DND-41 (cell line): Measurements from ENCODE around the gene ZBTB49.

Experiments
- ATAC-seq: fragments of 200-7000 bp; cut with Tn5 transposase; 3 replicates; pipeline ENCODE4 v1.9.1; 2021; ENCODE audit warnings: low read depth; ENCODE audit not compliant: insufficient read depth
- DNase-seq: peaks from one replicate; pipeline ENCODE4 v3.0.0-alpha.2; 2020
- H2AFZ ChIP-seq: 2 replicates; pipeline ENCODE4 v1.6.0; 2012; ENCODE audit warnings: low read depth, low read length
- H3K27ac ChIP-seq: 2 replicates; pipeline ENCODE4 v1.5.1; 2012; ENCODE audit warnings: low read length, inconsistent platforms
- H3K27me3 ChIP-seq: fragments of 200-600 bp; sonication (generic); 2 replicates; pipeline ENCODE4 v1.6.0; 2012; ENCODE audit warnings: low read length, mild to moderate bottlenecking, inconsistent platforms; ENCODE audit not compliant: insufficient read depth, poor library complexity
- H3K36me3 ChIP-seq: 2 replicates; pipeline ENCODE4 v1.5.1; 2012; ENCODE audit warnings: low read length, inconsistent platforms; ENCODE audit not compliant: insufficient read depth
- H3K4me1 ChIP-seq: 2 replicates; pipeline ENCODE4 v1.5.1; 2012; ENCODE audit warnings: mild to moderate bottlenecking, low read length; ENCODE audit not compliant: insufficient read depth
- H3K4me2 ChIP-seq: 2 replicates; pipeline ENCODE4 v1.6.0; 2012; ENCODE audit warnings: mild to moderate bottlenecking, moderate library complexity, low read length, inconsistent platforms; ENCODE audit not compliant: insufficient read depth
- H3K4me3 ChIP-seq, 2 experiments: fragments of 200-600 bp in 1 of 2; shearing (Covaris generic) in 1 of 2; 2 replicates each; pipeline ENCODE4 v1.5.1; 2012 to 2016; ENCODE audit warnings: inconsistent platforms in 2 of 2, low read length in 2 of 2, mild to moderate bottlenecking in 2 of 2, low read depth in 1 of 2, moderate library complexity in 1 of 2
- H3K79me2 ChIP-seq: 2 replicates; pipeline ENCODE4 v1.6.0; 2012; ENCODE audit warnings: low read length, inconsistent platforms; ENCODE audit not compliant: insufficient read depth
- H3K9ac ChIP-seq: 2 replicates; pipeline ENCODE4 v1.6.0; 2012; ENCODE audit warnings: low read depth, mild to moderate bottlenecking, inconsistent platforms, low read length, moderate library complexity
- H3K9me3 ChIP-seq: 2 replicates; pipeline ENCODE4 v1.5.1; 2012; ENCODE audit warnings: low read length, moderate library complexity, mild to moderate bottlenecking, inconsistent platforms; ENCODE audit not compliant: insufficient read depth, severe bottlenecking
- H4K20me1 ChIP-seq: 2 replicates; pipeline ENCODE4 v1.6.0; 2012; ENCODE audit warnings: low read length; ENCODE audit not compliant: insufficient read depth
- CTCF ChIP-seq: IDR thresholded peaks from 2 replicates; pipeline ENCODE4 v1.5.1; 2012; ENCODE audit warnings: borderline replicate concordance, low read length, moderate library complexity, mild to moderate bottlenecking; ENCODE audit not compliant: poor library complexity, severe bottlenecking; ENCODE audit errors: extremely low read depth
- EZH2 ChIP-seq: IDR thresholded peaks from 3 replicates; pipeline ENCODE4 v1.6.1; 2012; ENCODE audit warnings: borderline replicate concordance, low read depth, mild to moderate bottlenecking, moderate library complexity, low read length, inconsistent platforms; ENCODE audit not compliant: severe bottlenecking

Gene ZBTB49

GRCh38 chr4:4317496-4318232 lies 27.6 kb downstream of the ZBTB49 start:
- H3K9me3 ChIP-seq, result no peaks in the 10 kb centered on the region
- H3K27ac ChIP-seq, result no peak overlapping the region
- TF ChIP-seq CTCF, result no peak
- TF ChIP-seq EZH2, result no peak
- no peaks in the 10 kb centered on the region for H3K79me2 ChIP-seq
- H3K4me3 ChIP-seq, result no peak overlapping the region
- H3K9ac ChIP-seq, result no peak overlapping the region
- ATAC-seq, result no peak
- no peak overlapping the region for H2AFZ ChIP-seq
- H3K27me3 ChIP-seq, result no peaks in the 10 kb centered on the region
- no peak for DNase-seq
- H3K36me3 ChIP-seq, result peaks cover 73% of the 10 kb centered on the region
- H3K4me1 ChIP-seq, result no peaks in the 10 kb centered on the region
- no peak overlapping the region for H3K4me2 ChIP-seq
- H4K20me1 ChIP-seq, result no peaks in the 10 kb centered on the region

- TF ChIP-seq CTCF (no peak), EZH2 (no peak)
- Histone ChIP-seq H3K9ac (no peak overlapping the region), H3K4me2 (no peak overlapping the region), H4K20me1 (no peaks in the 10 kb centered on the region), H3K27me3 (no peaks in the 10 kb centered on the region), H3K4me3 (no peak overlapping the region), H3K27ac (no peak overlapping the region), H3K4me1 (no peaks in the 10 kb centered on the region), H2AFZ (no peak overlapping the region), H3K9me3 (no peaks in the 10 kb centered on the region), H3K36me3 (peaks cover 51% of the 10 kb centered on the region), H3K79me2 (no peaks in the 10 kb centered on the region)
- DNase-seq (no peak), ATAC-seq (no peak)
Observed at GRCh38 chr4:4320528-4320927, 30.5 kb downstream of the ZBTB49 start.

- Histone ChIP-seq H3K4me3 (no peak overlapping the region), H3K79me2 (no peaks in the 10 kb centered on the region), H3K36me3 (peaks cover 45% of the 10 kb centered on the region), H2AFZ (no peak overlapping the region), H3K27me3 (no peaks in the 10 kb centered on the region), H3K4me1 (no peaks in the 10 kb centered on the region), H3K9me3 (no peaks in the 10 kb centered on the region), H4K20me1 (no peaks in the 10 kb centered on the region), H3K9ac (no peak overlapping the region), H3K27ac (no peak overlapping the region), H3K4me2 (no peak overlapping the region)
- no peak for DNase-seq
- TF ChIP-seq EZH2 (no peak), CTCF (no peak)
- no peak for ATAC-seq
Observed at GRCh38 chr4:4320951-4321714, 31.1 kb downstream of the ZBTB49 start.
